Keratinocyte (primary cell): ENCODE data around the gene CIB4.

ENCODE experiments used
- EZH2 ChIP-seq: IDR thresholded peaks from one replicate; pipeline ENCODE4 v1.6.1; 2012; ENCODE audit warnings: inconsistent platforms, mild to moderate bottlenecking, low read length, moderate library complexity
- TF ChIP-seq, protein P1 (sequence below), 3 experiments: IDR thresholded peaks in 1 of 3; conservative IDR thresholded peaks in 1 of 3; optimal IDR thresholded peaks in 1 of 3; 2 replicates in 2 of 3; 3 replicates in 1 of 3; pipeline versions ENCODE3 to v1.5.1; 2011; ENCODE audit warnings: low read length in 3 of 3, mild to moderate bottlenecking in 3 of 3, moderate library complexity in 2 of 3, control low read depth in 1 of 3, inconsistent platforms in 1 of 3; ENCODE audit not compliant: insufficient read depth in 2 of 3; ENCODE audit errors: extremely low read depth in 1 of 3

DNA sequence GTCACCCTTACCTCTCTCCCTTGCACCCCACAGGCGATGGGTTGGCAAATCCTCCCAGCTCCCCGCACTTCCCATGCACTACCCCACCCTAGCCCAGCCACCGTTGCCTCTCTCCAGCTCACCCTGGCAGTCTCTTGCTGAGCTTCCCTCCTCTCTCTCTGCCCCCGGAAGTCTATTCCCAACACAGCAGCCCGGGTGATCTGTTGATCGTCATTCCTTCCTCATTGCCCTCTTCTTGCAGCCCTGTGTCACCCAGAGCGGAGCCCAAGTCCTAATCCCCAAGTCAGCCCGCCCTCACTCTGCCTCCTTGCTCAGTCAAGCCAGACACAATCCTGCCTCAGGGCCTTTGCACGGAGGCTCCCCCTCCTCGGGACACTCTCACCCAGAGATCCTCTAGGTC lies 55.2 kb downstream of the CIB4 start:
- TF ChIP-seq, protein P1, sequence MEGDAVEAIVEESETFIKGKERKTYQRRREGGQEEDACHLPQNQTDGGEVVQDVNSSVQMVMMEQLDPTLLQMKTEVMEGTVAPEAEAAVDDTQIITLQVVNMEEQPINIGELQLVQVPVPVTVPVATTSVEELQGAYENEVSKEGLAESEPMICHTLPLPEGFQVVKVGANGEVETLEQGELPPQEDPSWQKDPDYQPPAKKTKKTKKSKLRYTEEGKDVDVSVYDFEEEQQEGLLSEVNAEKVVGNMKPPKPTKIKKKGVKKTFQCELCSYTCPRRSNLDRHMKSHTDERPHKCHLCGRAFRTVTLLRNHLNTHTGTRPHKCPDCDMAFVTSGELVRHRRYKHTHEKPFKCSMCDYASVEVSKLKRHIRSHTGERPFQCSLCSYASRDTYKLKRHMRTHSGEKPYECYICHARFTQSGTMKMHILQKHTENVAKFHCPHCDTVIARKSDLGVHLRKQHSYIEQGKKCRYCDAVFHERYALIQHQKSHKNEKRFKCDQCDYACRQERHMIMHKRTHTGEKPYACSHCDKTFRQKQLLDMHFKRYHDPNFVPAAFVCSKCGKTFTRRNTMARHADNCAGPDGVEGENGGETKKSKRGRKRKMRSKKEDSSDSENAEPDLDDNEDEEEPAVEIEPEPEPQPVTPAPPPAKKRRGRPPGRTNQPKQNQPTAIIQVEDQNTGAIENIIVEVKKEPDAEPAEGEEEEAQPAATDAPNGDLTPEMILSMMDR (optimal IDR thresholded peaks at IDR 0.05 in 1 of 3, IDR thresholded peaks at IDR 0.05 in 1 of 3, conservative IDR thresholded peaks at IDR 0.05 in 1 of 3; ENCODE audit: extremely low read depth in 1 of 3, insufficient read depth in 2 of 3, low read length in 3 of 3): no peak
- no peak for TF ChIP-seq EZH2
